ENCODE measurements around the gene CCNJ.
"Not testable (repeated sequence)": the region's sequence is repeated elsewhere in the genome, so short reads cannot be mapped to it uniquely, and the experiment has no call there.

The CCNJ gene, protein sequence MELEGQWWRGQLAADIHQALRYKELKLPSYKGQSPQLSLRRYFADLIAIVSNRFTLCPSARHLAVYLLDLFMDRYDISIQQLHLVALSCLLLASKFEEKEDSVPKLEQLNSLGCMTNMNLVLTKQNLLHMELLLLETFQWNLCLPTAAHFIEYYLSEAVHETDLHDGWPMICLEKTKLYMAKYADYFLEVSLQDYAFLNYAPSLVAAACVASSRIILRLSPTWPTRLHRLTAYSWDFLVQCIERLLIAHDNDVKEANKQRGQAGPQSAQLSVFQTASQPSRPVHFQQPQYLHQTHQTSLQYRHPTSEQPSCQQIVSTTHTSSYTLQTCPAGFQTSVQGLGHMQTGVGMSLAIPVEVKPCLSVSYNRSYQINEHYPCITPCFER

DNA sequence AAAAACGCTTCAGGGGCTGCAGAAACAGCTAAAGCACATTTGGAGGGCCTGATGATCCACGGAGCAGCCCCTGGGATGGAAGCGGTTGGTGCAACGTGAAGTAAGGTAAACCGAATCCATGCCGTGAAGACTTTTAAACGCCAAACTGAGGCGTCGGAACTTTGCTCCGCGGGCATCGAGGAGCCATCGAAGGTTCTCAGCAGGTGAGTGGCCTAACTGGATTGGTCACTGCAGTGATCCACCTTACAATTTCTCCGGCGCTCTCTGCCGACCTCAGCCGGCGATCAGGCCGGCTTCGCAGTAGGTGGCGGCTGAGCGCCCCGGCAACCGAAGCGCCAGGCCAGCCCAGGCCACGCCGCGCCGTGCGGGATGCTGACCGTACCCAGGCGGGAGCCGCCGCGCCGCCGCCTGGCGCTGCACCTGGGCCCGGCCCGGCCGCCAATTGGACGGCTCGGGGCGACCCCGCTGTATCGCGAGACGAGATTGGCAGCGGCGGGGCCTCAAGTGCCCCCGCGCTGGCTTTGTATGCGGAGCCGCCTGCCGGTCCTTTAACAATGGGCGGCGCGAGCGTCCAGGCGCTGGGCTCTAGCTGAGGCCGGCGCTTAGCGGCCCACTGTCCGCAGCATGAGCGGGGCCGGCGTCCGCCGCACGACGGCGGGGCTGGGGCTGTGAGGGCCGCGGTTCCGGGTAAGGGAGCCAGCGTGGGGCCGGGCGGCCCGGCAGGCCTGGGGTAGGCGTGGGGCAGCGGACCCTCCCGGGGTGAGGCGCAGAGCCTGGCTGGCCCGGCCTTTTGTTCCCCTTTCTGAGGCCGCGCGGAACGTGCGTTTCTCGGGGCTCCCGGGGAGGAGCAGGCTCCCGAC, at the start of gene CCNJ:
CCNJ (plus strand) TSS at position 551 of the 860 bp plus-strand sequence. CDS start 811 bp downstream, outside the sequence.
- in situ Hi-C loops (cut with MboI; ENCODE audit: low sequenced_read_pairs, unreplicated experiment): no loop called here
- DNase-seq (ENCODE audit: low spot score): peak; percentile 98
- TF ChIP-seq, protein P1, sequence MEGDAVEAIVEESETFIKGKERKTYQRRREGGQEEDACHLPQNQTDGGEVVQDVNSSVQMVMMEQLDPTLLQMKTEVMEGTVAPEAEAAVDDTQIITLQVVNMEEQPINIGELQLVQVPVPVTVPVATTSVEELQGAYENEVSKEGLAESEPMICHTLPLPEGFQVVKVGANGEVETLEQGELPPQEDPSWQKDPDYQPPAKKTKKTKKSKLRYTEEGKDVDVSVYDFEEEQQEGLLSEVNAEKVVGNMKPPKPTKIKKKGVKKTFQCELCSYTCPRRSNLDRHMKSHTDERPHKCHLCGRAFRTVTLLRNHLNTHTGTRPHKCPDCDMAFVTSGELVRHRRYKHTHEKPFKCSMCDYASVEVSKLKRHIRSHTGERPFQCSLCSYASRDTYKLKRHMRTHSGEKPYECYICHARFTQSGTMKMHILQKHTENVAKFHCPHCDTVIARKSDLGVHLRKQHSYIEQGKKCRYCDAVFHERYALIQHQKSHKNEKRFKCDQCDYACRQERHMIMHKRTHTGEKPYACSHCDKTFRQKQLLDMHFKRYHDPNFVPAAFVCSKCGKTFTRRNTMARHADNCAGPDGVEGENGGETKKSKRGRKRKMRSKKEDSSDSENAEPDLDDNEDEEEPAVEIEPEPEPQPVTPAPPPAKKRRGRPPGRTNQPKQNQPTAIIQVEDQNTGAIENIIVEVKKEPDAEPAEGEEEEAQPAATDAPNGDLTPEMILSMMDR (IDR thresholded peaks at IDR 0.05; ENCODE audit: borderline replicate concordance, control extremely low read depth, extremely low read depth, insufficient read depth, missing control alignments): no peak

DNA sequence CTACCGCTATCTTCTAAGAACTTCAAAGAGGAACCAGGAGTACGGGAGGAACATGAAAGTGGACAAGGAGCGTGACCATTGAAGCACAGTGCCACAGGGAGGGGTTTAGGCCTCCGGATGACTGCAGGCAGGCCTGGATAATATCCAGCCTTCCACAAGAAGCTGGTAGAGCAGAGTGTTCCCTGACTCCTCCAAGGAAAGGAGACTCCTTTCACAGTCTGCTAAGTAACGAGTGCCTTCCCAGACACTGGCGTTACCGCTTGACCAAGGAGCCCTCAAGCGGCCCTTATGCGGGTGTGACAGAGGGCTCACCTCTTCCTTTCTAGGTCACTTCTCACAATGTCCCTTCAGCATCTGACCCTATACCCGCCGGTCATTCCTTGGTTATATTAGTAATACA, 49.0 kb upstream of the CCNJ start:
- DNase-seq (ENCODE audit: low spot score); in situ Hi-C loops (cut with MboI; ENCODE audit: low sequenced_read_pairs, unreplicated experiment): not testable (repeated sequence)

DNA sequence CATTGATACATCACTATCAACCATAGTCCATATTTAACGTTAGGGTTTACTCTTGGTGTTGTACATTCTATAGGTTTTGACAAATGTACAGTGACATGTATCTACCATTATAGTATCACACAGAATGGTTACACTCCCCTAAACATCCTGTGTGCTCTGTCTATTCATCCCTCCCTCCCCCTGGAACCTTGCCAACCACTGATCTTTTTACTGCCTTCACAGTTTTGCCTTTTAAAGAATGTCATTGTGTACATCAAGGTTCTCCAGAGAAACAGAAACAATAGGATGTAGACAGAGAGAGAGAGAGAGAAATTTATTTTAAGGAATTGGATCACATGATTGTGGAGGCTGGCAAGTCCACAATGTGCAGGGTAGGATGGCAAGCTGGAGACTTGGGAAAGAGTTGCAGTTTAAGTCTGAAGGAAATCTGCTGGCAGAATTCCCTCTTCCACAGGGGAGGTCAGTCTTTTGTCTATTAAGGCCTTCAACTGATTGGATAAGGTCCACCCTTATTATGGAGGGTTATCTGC, 45.1 kb upstream of the CCNJ start:
- DNase-seq (ENCODE audit: low spot score): no peak
- in situ Hi-C loops (cut with MboI; ENCODE audit: low sequenced_read_pairs, unreplicated experiment): no loop called here
- TF ChIP-seq, protein P1 (IDR thresholded peaks at IDR 0.05; ENCODE audit: borderline replicate concordance, control extremely low read depth, extremely low read depth, insufficient read depth, missing control alignments): no peak

DNA sequence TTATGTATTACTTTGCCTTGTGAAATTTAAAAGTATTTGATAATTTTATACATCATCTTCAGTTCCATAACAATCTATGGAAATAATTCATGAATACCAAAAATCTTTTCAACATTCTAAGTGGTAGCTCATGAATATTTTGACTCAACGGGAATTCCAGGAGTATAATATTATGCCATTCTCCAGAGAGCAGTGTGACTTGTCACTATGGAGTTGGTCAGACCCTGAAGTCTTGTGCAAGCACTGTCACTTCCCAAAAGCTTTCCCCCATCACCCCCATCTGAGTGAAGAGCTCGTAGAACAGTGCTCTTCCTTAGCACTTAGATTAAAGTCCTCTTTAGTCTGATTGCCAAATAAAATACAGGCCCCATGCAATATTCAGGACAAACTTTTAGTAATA, 29.4 kb upstream of the CCNJ start:
- in situ Hi-C loops (cut with MboI; ENCODE audit: low sequenced_read_pairs, unreplicated experiment): no loop called here
- TF ChIP-seq, protein P1 (IDR thresholded peaks at IDR 0.05; ENCODE audit: borderline replicate concordance, control extremely low read depth, extremely low read depth, insufficient read depth, missing control alignments): no peak
- no peak for DNase-seq (ENCODE audit: low spot score)

DNA sequence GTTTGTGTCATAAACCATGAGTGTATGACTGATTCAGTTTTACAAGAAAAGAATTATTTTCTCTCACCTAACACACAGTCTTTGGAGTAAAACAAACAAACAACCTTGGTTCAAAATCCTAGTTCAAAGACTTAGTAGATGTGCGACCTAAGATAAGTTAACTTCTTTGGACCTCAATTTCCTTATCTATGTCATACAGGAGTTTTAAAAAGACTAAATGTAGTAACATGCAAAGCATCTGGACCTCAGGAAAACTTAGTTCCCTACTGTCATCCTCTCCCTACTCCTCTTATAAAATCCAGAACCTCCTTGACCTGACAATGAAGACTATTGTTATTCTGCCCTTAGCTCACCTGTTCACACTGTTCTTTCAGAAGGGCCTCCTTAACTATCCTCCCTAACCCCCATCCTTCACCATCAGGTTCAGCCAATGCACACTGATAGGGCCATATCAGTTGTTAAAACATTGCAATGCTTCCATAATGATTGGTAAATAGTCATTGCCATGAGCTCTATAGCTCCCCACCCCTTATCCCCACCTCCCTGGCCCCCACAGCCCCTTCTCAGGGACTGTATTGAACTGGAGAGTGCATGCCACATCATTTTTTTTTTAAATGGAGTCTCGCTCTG, 28.8 kb upstream of the CCNJ start:
- in situ Hi-C loops (cut with MboI; ENCODE audit: low sequenced_read_pairs, unreplicated experiment): no loop called here
- DNase-seq (ENCODE audit: low spot score): no peak
- TF ChIP-seq, protein P1 (IDR thresholded peaks at IDR 0.05; ENCODE audit: borderline replicate concordance, control extremely low read depth, extremely low read depth, insufficient read depth, missing control alignments): no peak

DNA sequence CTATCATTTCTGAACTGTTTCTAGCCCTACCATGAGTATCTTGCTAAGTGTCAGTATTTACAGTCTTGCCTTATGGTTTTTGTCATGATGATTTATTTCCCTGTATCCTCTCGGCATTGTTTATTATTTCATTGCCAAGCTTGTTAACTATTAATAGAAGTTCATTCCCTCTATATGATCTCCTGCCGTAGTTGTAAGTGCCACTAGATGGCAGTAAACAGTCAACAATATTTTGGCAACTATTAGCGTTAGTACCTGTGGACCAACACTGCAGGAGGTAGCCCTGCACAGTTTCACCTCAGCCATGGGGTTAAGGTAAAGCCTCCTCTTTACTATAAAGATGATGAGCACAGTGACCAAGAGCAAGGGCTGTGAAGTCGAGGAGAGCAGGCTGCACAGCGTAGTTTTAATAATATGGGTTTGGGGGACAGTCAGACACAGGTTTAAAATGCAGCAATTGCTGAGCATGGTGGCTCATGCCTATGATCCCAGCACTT, 26.1 kb upstream of the CCNJ start:
- peak; percentile 57 for DNase-seq (ENCODE audit: low spot score)
- TF ChIP-seq, protein P1 (IDR thresholded peaks at IDR 0.05; ENCODE audit: borderline replicate concordance, control extremely low read depth, extremely low read depth, insufficient read depth, missing control alignments): peak; percentile 64
- in situ Hi-C loops (cut with MboI; ENCODE audit: low sequenced_read_pairs, unreplicated experiment): no loop called here
